ENCODE results near the gene GDPD1.

GRCh38 chr17:59296190-59296589 lies 75.9 kb downstream of the GDPD1 start:
- TF ChIP-seq CTCF (IDR thresholded peaks at IDR 0.05; ENCODE audit: extremely low read depth in 1 of 2, insufficient read depth in 1 of 2, low read depth in 1 of 2, low read length in 2 of 2) (no peak), POLR2A (IDR thresholded peaks at IDR 0.05; ENCODE audit: low read depth, low read length) (no peak), EZH2 (IDR thresholded peaks at IDR 0.05; ENCODE audit: borderline replicate concordance, low read depth, low read length, severe bottlenecking) (no peak), MAX (IDR thresholded peaks at IDR 0.05; ENCODE audit: insufficient read depth, insufficient read length) (no peak), POLR2AphosphoS5 (IDR thresholded peaks at IDR 0.05; ENCODE audit: insufficient read depth, low read depth, low read length) (no peak), JUN (IDR thresholded peaks at IDR 0.05; ENCODE audit: borderline replicate concordance, insufficient read depth, insufficient read length, low read depth) (no peak), MYC (IDR thresholded peaks at IDR 0.05; ENCODE audit: low read depth, low read length) (no peak), FOS (IDR thresholded peaks at IDR 0.05; ENCODE audit: borderline replicate concordance, insufficient read depth, low read length) (no peak), GATA2 (IDR thresholded peaks at IDR 0.05; ENCODE audit: insufficient read depth, insufficient read length, low read depth, low read length) (no peak)

All from endothelial cell of umbilical vein (primary cell).